ACC112 (cell line): ENCODE measurements around the gene TPM4.
"Not testable (repeated sequence)": the region's sequence is repeated elsewhere in the genome, so short reads cannot be mapped to it uniquely, and the experiment has no call there.

Experiments used
- H2AFZ ChIP-seq: fragments of 200-600 bp; sonication (generic); one replicate; pipeline ENCODE4 v1.6.0; 2017; ENCODE audit warnings: antibody characterized with exemption, low read length; ENCODE audit not compliant: unreplicated experiment
- H3K27ac ChIP-seq: fragments of 200-600 bp; sonication (generic); 2 replicates; pipeline ENCODE4 v1.5.1; 2014; ENCODE audit warnings: low read depth, mild to moderate bottlenecking, antibody characterized with exemption, low read length, moderate library complexity
- H3K27me3 ChIP-seq: fragments of 200-600 bp; sonication (generic); 2 replicates; pipeline ENCODE4 v1.6.1; 2014; ENCODE audit warnings: mild to moderate bottlenecking, antibody characterized with exemption, low read length, moderate library complexity, mixed read lengths; ENCODE audit not compliant: insufficient read depth
- H3K36me3 ChIP-seq: fragments of 200-600 bp; sonication (generic); 2 replicates; pipeline ENCODE4 v1.6.1; 2016; ENCODE audit warnings: mild to moderate bottlenecking, antibody characterized with exemption, low read length, moderate library complexity, mixed read lengths; ENCODE audit not compliant: insufficient read depth
- H3K4me1 ChIP-seq: fragments of 200-600 bp; sonication (generic); one replicate; pipeline ENCODE4 v1.6.1; 2016; ENCODE audit warnings: low read length, mixed read lengths; ENCODE audit not compliant: insufficient read depth, unreplicated experiment, control insufficient read depth
- H3K4me3 ChIP-seq: fragments of 200-600 bp; sonication (generic); 2 replicates; pipeline ENCODE4 v1.5.1; 2014; ENCODE audit warnings: mild to moderate bottlenecking, low read depth, low read length
- H3K79me2 ChIP-seq: fragments of 200-600 bp; sonication (generic); one replicate; pipeline ENCODE4 v1.6.0; 2016; ENCODE audit warnings: low read length; ENCODE audit not compliant: control insufficient read depth, unreplicated experiment, insufficient read depth

The TPM4 gene

DNA sequence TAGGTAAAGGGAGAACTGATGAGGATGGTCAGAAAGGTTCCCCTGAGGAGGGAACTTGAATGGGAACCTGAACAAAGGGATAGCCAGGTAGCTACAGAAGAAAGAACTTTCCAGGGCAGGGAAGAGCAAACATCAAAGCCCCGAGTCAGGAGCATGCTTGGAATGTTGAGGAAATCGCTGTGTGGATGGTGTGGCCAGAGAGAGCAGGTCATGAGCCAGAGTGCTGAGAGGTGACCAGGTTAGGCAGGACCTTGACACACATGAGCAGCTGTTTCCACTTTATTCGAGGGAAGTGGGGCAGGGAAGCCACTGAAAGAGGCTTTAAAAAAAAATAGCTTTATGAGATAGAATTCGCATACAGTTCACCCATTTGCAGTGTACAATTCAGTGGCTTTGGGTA is 39.8 kb downstream of the TPM4 start:
- Histone ChIP-seq H3K4me3 (no peak overlapping the region), H2AFZ (no peak overlapping the region), H3K27me3 (no peaks in the 10 kb centered on the region), H3K79me2 (peaks cover 37% of the 10 kb centered on the region), H3K4me1 (peaks cover 5% of the 10 kb centered on the region), H3K36me3 (no peaks in the 10 kb centered on the region), H3K27ac (no peak overlapping the region)

DNA sequence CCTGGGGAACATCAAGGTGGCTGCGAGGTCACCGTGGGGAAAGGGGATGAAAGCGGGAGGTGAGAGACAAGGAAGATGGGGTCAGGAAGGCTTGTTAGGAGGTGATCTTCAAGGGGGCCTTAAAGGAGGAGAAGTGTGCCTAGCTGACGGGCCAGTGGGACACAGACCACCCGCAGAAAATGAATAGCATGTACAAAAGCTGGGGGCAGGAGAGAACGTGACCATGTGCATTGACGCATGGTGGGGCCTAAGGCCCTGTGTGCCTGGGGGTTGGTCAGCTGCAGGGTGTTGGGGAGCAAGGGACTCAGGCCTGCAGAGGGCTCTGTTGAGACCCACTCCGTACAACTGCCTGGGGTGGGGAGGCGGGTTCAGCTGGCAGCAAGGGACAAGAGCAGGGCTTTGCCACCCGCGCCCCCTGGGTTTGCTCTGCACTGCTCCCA is 41.3 kb downstream of the TPM4 start:
- Histone ChIP-seq H3K4me3 (no peak overlapping the region), H2AFZ (no peak overlapping the region), H3K27me3 (no peaks in the 10 kb centered on the region), H3K79me2 (peaks cover 28% of the 10 kb centered on the region), H3K27ac (no peak overlapping the region), H3K4me1 (peaks cover 4% of the 10 kb centered on the region), H3K36me3 (no peaks in the 10 kb centered on the region)

DNA sequence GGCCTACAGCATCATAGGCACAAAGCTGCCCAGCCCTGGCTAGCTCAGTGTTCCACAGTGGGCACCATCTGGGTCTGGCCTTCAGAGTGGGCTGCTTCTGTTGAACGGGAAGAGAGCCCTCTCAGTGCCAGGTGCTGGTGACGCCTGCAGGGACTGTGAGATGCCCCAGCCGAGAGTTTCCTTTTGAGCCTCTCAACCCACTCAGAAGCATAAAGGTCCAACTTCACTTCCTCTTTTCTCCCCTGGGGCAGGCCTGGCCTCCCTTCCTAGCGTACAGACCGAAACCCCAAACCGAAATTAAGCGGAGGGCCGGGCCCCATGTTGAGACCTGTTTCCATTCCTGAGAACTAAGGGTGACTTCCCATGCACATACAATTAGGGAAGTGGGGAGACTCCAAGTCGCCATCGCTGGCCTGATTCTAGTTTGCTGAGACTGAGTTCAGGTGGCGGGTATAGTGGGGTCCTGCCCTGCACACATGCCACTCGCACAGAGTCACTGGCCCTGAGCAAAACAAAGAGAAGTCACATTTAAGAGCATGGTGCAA is 42.3 kb downstream of the TPM4 start:
- peaks cover 21% of the 10 kb centered on the region for H3K79me2 ChIP-seq
- H3K27me3 ChIP-seq = no peaks in the 10 kb centered on the region
- no peaks in the 10 kb centered on the region for H3K4me1 ChIP-seq
- no peak overlapping the region for H3K4me3 ChIP-seq
- H3K36me3 ChIP-seq = no peaks in the 10 kb centered on the region
- H2AFZ ChIP-seq = no peak overlapping the region
- H3K27ac ChIP-seq = no peak overlapping the region

DNA sequence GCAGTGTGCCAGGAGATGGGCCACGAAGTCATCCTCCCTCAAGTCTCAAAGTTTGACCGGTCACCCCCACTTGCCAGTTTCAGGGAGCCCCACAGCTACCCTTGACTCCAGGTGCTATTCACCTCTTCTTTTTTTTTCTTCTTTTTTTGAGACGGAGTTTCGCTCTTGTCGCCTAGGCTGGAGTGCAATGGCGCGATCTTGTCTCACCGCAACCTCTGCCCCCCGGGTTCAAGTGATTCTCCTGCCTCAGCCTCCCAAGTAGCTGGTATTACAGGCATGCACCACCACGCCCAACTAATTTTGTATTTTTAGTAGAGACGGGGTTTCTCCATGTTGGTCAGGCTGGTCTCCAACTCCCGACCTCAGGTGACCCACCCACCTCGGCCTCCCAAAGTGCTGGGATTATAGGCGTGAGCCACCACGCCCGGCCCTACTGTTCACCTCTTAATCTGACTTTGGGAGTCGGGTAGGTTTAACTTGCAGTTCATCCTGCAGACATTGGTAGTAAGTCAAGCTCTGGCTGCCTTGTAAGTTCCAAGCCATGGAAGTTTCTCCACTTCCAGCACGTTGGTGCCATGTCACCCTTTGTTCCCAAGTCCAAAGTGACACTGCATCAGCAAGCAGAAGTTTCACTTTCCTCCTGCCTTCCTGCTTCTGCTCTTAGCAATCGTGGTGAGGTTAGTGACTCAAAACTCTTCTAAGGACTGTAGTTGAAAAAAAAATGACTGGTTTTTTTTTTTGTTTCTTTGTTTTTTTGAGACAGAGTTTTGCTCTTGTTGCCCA is 43.0 kb downstream of the TPM4 start:
- not testable (repeated sequence) for H3K36me3 ChIP-seq, H3K27me3 ChIP-seq, H3K27ac ChIP-seq, H3K4me3 ChIP-seq, H3K4me1 ChIP-seq, H2AFZ ChIP-seq
- peaks cover 16% of the 10 kb centered on the region for H3K79me2 ChIP-seq

DNA sequence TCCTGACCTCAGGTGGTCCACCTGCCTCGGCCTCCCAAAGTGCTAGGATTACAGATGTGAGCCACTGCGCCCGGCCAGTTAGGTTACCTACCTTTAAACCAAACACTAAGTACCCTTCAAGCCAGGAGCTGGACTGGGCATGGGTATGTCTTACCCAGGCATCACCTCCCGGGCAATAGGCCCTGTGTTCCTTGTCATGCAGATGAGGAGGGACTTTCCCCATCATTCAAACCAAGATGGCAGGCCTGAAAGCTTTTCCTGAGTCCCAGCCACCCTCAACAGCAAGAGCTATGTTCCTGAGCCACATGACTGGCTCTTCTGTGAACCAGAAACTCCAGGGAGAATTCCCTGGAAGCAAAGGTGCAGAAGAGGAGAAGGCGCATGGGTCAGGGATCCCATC is 44.8 kb downstream of the TPM4 start:
- no peak overlapping the region for H2AFZ ChIP-seq
- H3K36me3 ChIP-seq = no peaks in the 10 kb centered on the region
- no peaks in the 10 kb centered on the region for H3K4me1 ChIP-seq
- H3K27me3 ChIP-seq = no peaks in the 10 kb centered on the region
- H3K4me3 ChIP-seq = no peak overlapping the region
- H3K27ac ChIP-seq = no peak overlapping the region
- H3K79me2 ChIP-seq = no peaks in the 10 kb centered on the region

DNA sequence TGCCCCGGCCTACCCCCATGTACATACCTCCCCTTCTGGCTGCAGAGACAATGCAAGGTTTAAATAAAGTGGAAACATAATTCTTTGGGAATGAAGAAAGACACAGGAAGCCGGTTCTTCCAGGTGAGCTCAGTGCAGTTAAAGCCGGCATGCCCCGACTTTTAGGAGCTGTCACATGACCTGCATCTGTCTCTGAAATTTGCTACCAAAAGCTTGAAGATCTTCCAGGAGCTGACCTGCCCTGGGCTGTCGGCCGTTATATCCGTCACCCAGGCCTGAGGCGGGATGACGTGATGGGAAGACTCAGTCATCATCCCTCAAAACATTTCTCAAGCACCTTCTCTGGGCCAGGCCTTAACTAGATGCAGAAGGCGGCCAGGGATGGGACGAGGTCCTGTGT is 45.7 kb downstream of the TPM4 start:
- Histone ChIP-seq H2AFZ (no peak overlapping the region), H3K36me3 (no peaks in the 10 kb centered on the region), H3K4me3 (no peak overlapping the region), H3K79me2 (no peaks in the 10 kb centered on the region), H3K4me1 (no peaks in the 10 kb centered on the region), H3K27ac (no peak overlapping the region), H3K27me3 (no peaks in the 10 kb centered on the region)

DNA sequence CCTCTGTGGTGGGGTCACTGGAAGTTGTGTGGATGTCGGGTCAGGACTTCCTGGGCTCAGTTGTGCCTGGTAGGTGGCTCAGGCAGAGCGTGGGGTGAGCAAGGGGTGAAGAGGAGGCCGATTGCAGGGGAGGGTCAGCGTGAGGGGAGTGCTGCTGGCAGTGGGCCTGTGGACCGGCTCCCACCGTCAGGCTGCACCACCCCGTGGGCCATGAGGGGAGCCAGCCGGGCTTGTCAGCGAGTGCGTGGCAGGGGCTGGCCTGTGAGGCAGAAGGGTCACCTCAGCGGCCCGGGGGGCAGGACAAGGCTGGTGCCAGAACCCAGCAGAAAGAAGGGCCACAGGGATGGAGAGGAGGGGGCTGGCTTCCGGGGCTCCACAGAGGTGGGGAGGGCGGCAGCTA is 48.7 kb downstream of the TPM4 start:
- no peak overlapping the region for H3K4me3 ChIP-seq
- H3K27ac ChIP-seq = no peak overlapping the region
- no peaks in the 10 kb centered on the region for H3K4me1 ChIP-seq
- no peaks in the 10 kb centered on the region for H3K79me2 ChIP-seq
- H3K27me3 ChIP-seq = no peaks in the 10 kb centered on the region
- H3K36me3 ChIP-seq = peaks cover 3% of the 10 kb centered on the region; the same call in 1 of the 2 replicates
- H2AFZ ChIP-seq = no peak overlapping the region

DNA sequence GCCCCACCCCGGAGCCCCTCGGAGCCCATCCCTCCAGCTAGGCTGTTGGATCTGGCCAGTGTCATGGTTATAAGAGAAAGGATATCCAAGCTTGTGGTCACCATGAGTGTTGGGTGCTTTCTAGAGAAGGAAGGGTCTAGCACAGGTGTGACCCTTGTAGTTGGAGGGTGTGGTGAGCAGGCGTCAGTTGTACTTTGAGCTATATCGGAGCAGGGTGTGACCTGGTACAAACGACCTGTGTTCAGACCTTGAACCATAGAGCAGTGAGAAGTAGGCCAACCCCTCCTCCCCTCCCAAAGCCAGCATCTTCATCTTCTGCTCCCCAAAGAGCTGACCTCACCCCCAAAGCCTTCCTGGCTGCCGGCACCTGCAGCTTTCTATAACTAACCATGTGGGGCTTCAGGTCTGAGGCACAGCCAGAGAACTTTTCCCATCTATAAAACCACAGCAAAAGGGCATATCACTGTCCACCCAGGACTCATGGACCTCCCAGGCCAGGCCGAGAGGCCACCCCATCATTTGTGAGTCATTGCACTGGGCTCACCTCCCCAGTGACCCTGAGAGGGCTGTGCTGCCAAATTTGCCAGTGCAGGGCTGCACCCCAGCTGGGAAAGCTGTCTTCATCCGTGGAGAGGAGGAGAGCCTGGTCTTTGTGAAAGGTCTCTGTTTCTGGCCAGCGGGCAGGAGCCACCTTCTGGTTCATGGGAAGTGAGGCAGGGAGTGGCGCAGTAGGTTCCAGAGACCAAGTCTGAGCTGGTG is 49.6 kb downstream of the TPM4 start:
- no peaks in the 10 kb centered on the region for H3K27me3 ChIP-seq
- H3K4me1 ChIP-seq = no peaks in the 10 kb centered on the region
- H2AFZ ChIP-seq = no peak overlapping the region
- H3K27ac ChIP-seq = no peak overlapping the region
- no peaks in the 10 kb centered on the region for H3K79me2 ChIP-seq
- H3K4me3 ChIP-seq = no peak overlapping the region
- H3K36me3 ChIP-seq = peaks cover 7% of the 10 kb centered on the region; the same call in 1 of the 2 replicates

DNA sequence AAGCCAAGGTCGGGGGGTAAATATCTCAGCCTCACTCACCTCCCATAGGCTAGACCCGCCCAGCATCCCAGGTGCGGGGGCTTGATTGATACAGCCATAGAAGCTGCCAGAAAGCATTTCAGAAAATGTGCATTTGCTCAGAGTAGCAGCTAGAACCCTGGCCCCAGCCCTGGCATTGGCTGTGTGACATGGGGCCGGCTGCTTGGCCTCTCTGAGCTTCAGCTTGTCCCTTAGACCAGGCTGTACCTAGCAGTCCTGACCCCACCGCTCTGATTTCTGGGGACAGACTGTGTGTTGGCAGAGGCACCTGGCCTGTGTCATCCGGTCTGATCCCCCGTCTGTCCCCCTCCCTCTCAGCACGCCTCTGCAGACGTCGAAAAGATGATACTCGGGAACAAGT is 50.8 kb downstream of the TPM4 start:
- H3K27me3 ChIP-seq = no peaks in the 10 kb centered on the region
- no peak overlapping the region for H3K27ac ChIP-seq
- no peak overlapping the region for H3K4me3 ChIP-seq
- no peaks in the 10 kb centered on the region for H3K79me2 ChIP-seq
- no peaks in the 10 kb centered on the region for H3K4me1 ChIP-seq
- H2AFZ ChIP-seq = no peak overlapping the region
- peaks cover 8% of the 10 kb centered on the region; the same call in 1 of the 2 replicates for H3K36me3 ChIP-seq

DNA sequence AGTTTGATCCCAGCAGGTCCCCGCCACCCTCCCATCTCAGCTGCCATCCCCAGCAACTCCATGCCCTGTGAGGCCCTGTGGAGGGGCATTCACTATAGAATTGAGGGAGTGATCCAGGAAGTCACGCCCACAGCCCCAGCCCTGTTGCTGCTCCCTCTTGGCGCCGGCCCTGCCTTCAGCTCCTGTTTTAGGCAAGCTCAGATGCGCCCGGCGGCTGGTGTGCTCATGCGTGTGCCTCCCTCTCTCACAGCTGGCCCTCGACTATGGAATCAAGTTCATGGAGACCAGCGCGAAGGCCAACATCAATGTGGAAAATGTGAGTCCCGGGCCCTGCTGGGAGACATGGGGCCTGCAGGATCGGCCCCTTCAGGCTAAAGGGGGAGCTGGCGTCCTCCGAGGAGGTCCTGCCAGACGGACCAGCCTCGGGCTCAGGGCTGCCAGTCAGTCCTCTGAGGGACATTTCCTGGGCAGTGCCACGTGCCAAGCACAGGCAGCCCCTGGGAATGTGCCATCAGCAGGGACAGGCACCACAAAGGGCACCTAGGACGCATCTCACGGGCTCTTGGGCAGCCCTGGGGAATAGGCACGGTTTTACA is 51.6 kb downstream of the TPM4 start:
- no peaks in the 10 kb centered on the region for H3K79me2 ChIP-seq
- H3K27me3 ChIP-seq = no peaks in the 10 kb centered on the region
- H3K27ac ChIP-seq = no peak overlapping the region
- H3K4me1 ChIP-seq = no peaks in the 10 kb centered on the region
- peaks cover 13% of the 10 kb centered on the region; the same call in 1 of the 2 replicates for H3K36me3 ChIP-seq
- H2AFZ ChIP-seq = no peak overlapping the region
- no peak overlapping the region for H3K4me3 ChIP-seq
